HG03432 (cell line): ENCODE data around the gene LCN6.
"Not testable (repeated sequence)": the region's sequence is repeated elsewhere in the genome, so short reads cannot be mapped to it uniquely, and the experiment has no call there.

Experiments used
- ATAC-seq: cut with Tn5 transposase; IDR thresholded peaks from one replicate; pipeline ENCODE4 v1.9.1; 2021; ENCODE audit warnings: mild to moderate bottlenecking, moderate library complexity; ENCODE audit not compliant: unreplicated experiment

Gene LCN6

GRCh38 chr9:136712690-136713544, 35.4 kb downstream of the LCN6 start:
- no peak for ATAC-seq

GRCh38 chr9:136711751-136712689, 36.3 kb downstream of the LCN6 start, which contains the start of gene DIPK1B:
TSS of gene DIPK1B (plus strand) at chr9:136712572. CDS start at chr9:136712666, 94 bp downstream.
- ATAC-seq = no peak

DNA sequence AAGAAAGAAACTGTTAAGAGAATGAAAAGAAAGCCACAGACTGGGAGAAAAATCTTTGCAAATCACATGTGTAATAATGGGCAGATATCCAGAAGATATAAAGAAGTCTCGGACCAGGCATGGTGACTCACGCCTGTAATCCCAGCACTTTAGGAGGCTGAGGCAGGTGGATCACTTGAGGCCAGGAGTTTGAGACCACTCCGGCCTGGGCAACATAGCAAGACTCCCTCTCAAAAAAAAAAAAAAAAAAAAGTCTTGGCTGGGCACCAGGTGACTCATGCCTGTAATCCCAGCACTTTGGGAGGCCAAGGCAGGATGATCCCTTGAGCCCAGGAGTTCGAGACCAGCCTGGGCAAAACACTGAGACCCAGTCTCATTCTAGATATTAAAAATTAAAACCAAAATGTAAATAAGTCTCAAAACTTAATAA, 37.1 kb downstream of the LCN6 start:
- not testable (repeated sequence) for ATAC-seq

- no peak for ATAC-seq
These were observed 37.8 kb downstream of the LCN6 start for GRCh38 chr9:136710543-136710942.

DNA sequence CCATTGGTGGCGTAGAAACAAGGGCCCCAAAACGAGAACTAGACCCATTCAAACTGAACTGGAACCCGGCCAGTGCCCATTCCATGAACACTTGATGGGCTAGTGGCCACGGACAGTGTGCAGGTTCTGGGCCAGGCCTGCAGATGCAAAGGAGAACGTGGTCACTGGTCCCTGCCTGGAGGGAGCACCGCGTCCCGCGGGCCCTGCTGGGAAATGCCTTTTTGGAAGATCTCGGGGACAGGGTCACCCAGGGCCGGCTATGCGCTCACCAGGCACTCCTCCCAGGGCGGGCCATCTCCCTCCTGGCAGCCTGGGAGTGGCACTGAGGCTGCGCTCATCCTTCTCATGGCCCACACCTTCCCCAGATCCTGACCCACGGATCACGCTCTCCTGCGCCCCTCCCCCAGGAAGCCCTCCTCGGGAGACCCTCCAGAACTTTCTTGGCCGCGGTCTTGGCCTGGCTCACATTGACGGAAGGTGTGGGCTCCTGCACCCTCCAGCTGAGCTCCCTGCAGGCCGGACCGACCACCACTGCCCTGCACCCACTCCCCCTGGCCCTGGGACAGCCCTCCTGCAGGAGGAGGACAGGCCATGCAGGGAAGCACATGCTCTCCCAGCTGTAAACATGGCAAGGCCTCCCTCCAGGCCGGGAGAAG, 38.7 kb downstream of the LCN6 start:
- no peak for ATAC-seq

DNA sequence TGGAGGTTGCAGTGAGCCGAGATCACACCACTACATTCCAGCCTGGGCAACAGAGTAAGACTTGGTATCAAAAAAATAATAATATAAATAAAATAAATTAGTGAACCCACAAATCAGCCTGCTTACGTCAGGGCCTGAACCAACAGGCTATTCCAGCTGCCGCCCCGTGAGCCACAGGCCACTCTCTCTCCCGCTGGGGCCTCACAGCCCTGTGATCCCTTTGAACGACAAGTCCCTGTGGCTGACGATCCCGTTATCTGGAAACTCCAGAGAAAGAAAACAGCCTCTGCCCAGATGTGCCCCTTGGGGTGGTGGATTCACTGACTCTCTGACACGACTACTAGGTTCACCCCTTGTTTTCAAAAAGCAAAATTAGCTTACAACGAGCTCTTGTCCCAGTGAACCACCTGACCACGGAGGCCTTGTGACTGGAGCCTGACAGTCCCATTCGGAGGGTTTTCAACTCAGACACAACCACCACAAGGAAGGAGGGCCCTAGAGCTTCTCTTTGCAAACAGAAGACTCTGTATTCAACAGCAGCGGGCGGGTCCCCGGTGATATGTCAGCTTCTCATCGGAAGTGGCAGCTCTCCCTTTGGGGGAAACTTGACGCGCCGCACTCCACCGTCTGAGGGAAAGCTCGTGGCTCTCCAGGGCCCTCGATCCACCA, 40.3 kb downstream of the LCN6 start:
- no peak for ATAC-seq

DNA sequence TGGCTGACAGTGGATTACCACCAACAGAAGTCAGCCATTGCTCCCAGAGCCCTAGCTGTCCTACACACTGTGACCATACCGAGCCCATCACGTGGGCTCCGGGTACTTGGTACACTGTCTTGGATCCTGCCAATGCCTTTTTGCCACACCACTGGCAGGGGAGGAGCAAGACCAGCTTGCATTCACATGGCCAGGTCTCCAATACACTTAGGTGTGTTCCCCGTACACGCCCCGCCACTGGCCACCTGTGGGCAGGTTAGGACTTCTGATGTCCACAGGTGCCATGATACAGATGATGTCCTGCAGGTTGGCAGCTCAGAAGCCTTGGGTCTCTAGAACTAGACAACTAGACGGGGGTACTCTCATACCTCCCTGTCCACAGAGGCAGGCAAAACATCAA, 41.3 kb downstream of the LCN6 start:
- no peak for ATAC-seq

- no peak for ATAC-seq
These were observed 42.8 kb downstream of the LCN6 start for GRCh38 chr9:136705564-136705963.

GRCh38 chr9:136704741-136705140, 43.6 kb downstream of the LCN6 start:
- not testable (repeated sequence) for ATAC-seq

- ATAC-seq = no peak
These were observed 45.0 kb downstream of the LCN6 start for GRCh38 chr9:136703276-136703860.

- ATAC-seq = no peak
These were observed 46.7 kb downstream of the LCN6 start for GRCh38 chr9:136701668-136702053.

GRCh38 chr9:136700959-136701667, 47.2 kb downstream of the LCN6 start:
- no peak for ATAC-seq

DNA sequence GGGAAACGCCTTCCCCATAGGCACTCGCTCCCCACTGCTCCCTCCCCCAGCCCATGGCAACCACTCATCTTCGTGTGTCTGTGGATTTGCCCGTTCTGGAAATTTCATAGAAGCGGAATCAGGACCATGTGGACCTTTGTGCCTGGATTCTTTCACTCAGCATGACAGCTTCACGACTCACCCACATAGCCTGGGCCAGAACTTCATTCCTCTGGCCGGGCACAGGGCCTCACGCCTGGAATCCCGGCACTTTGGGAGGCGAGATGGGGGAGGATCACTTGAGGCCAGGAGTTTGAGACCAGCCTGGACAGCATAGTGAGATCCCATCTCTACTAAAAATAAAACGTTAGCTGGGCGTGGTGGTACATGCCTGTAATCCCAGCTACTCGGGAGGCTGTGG, 48.0 kb downstream of the LCN6 start:
- no peak for ATAC-seq

GRCh38 chr9:136698635-136699246, 49.6 kb downstream of the LCN6 start:
- no peak for ATAC-seq

GRCh38 chr9:136697821-136698526, 50.4 kb downstream of the LCN6 start:
- ATAC-seq = no peak

DNA sequence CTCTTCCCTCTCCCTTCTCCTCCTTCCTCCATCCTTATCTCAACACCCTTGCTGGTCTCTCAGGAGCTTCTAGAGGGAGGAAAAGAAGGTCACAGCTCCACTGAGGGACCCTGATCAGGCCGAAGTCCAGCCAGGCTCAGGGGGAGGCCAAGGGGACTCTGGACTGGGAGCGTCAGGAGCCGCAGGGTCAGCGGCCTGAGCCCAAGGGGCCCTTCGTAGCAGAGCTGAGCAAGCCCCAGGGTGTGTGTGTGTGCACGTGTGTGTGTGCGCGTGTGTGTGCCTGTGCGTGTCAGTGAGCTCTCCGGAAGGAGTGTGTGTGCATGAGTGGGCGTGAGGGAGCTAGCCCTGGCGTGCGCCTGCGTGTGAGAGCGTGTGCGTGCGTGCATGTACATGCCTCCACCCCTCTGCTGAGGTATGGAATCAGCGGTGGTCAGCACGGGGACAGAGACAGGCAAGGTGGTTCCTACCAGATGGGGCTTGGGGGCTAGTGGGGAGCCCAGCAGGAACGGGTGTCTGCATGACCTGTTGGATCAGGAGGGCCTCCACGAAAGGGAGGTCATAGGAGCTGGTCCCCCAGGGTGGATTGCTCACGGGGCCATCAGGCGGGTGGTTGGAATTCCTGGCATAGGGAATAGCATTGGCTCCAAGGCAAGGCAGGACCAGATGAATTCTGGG, 51.0 kb downstream of the LCN6 start:
- no peak for ATAC-seq

- ATAC-seq = no peak
These were observed 51.8 kb downstream of the LCN6 start for GRCh38 chr9:136696502-136696901.

- no peak for ATAC-seq
These were observed 52.4 kb downstream of the LCN6 start for GRCh38 chr9:136695955-136696354.
